ENCODE data around the gene ICE1.
"Not testable (repeated sequence)": the region's sequence is repeated elsewhere in the genome, so short reads cannot be mapped to it uniquely, and the experiment has no call there.

The ICE1 gene

DNA sequence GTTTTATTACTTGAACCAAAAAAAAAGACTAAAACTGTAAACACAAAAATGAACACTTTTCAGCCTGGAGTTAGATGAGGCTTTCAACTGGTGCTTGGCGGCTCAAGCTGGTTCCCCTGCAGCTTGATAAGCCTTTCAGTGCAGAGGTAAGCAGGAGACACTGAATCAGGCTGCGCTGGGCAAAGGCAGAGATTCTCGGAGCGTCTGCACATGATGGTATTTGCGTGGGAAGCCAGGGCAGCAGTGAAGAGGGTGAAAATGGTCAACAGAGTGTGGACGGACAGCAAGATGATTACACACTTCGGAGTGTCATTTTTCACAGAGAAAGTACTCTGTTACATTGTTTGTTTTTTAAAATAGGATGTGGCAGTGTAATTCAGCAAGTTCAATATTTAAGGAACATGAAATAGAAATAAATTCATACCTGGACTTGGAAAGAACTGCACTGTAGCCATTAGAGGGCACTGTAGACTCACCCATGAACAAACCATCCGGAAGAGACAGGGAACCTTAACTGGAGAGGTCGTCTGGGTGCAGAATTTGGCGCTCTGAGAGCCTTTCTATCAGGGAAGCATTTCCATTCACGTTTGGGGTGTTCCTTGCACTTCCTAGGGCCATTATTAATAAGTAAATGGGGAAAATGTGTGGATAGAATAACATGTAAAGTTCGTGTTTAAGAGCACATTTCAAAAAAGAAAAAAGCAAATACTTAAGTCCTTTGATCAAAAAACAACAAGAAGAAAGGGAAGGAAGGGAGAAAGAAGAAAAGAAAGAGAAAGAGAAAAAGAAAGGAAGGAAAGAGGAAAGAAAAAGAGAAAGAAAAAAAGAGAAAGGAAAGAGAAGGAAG lies 69.8 kb downstream of the ICE1 start:
- DNase-seq, result peak; percentile 54

DNA sequence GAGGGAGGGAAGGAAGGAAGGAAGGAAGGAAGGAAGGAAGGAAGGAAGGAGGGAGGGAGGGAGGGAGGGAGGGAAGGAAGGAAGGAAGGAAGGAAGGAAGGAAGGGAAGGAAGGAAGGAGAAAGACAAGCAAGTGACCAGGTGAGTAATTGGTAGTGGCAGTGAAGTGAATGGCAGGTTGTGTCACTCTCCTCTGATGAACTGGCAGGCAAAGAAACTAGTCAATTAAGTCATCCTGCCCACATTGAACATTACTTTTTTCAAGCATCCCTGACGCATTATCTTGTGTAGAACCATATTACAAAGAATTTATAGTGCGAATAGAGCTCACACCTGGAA lies 70.4 kb downstream of the ICE1 start:
- DNase-seq, result not testable (repeated sequence)

DNA sequence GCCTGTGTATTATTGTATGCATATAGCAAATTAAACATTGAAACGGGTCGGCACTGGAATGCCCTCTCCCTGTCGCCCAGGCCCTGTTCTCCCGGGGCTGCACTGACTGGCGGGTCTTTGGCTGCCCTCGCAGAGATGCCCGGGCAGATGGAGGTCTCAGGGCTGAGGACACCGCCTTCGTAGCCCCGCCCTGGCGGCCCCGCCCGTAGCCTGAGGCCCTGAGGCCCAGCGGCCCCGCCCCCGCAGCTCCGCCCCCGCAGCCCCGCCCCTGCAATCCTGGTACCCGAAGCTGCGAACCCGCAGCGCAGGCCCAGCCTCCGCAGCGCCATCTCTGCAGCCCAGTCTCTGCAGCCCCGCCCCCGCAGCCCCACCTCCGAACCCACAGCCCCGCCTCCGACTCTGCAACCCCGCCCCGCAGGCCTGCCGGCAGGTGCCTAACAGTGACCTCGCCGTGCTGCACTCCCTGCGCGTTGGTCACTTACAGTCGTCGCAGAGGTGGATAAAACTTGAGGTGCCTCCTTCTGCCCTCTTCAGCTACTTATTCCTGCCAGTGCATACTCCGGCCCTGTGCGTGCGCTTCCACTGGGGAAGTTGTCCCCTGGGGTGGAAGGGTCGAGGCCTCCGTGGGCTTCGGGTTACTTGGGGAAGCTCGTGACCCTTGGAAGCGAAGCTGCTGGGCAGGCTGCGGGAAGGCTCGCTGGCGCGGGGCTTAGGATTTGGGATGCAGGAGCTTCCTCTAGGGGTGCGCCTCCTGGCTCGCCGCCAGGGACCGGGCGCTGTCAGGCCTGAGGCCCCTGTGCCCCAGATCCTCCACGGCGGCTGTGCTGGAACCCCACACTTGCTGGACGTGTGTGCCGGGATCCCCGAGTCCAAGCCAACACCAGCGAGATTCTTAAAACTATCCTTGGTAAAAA lies 72.3 kb downstream of the ICE1 start:
- peak; percentile 61 for DNase-seq

DNA sequence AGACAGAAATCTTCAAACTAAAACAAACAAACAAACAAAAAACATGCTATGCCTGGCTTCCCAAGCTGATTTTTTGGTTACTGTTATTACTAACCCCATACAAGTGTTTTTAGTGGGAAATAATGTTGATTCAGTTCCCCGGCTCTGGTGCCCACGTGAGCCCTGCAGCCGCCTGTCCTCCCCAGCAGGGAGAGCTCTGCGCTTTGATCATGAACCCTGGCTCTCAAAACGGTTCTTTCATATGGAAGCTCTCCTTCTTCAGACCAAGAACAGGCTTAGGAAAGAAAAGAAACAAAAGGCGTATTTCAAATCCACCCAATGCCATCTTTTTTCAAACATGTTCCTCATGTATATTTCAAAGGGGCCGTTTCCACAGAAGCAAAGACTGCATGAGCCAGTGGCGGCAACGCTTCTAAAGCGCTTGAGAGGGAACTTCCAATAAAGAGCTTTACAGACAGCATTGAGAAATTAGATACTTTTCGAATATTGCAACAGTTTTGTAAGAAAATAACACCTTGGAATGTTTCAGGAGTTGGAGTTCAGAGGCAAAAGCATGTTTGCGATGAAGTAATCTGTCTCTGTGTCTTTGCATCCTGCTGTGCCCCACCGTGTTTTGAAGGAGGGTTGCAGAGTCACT lies 74.8 kb downstream of the ICE1 start:
- DNase-seq, result peak; percentile 59

DNA sequence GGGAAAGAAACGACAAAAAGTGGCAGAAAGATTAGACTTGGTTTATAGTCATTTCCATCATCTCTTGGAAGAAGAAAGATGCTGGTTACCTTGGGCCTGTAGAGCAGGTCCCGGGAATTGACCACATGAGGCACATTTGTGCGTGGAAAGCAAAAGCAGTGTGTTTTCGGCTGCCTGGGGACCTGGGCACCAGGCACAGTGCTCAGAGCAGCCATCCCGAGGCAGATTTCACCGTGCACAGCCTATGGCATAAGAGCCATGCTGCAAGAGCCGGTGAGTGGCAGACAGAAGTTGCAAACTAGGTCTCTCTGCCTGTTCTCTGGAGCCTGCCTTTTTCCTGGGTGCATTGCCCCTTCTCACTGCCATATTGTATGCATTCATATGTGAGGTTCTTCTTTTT lies 77.0 kb downstream of the ICE1 start:
- no peak for DNase-seq

DNA sequence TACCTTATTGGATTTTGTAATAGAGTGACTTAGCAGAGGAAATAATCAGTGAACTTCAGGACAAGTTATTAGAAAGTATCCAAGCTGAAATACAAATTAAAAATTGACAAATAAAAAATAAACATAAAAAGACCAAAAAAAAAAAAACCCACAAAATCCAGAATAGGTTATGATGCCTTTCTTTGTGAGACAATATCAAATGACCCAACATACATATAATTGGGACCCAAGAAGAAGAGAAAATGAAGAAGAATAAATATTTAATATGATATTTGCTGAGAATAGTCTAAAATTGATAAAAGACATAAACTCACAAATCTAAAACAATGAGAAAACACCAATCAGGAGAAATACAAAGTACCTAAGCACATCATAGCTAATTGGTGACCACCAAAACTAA lies 81.8 kb downstream of the ICE1 start:
- DNase-seq, result no peak

DNA sequence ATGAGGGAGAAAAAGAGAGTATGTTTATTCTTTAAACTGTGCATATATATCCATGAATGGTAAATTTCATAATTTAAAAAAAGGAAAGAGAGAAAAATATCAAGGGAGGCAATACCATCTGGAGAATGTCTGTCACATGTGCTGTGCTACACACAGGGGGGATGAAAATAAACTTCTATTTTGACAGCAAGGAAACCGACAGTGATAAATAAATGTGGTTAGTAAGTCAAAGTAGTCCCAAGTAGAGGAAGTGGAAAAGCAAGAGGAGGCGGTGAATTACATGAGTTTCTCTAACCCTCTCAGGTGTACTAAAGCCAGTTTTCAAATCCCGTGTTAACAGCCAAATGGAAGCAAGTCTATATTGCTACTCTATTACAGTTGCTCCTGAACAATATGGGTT lies 83.3 kb downstream of the ICE1 start:
- no peak for DNase-seq

DNA sequence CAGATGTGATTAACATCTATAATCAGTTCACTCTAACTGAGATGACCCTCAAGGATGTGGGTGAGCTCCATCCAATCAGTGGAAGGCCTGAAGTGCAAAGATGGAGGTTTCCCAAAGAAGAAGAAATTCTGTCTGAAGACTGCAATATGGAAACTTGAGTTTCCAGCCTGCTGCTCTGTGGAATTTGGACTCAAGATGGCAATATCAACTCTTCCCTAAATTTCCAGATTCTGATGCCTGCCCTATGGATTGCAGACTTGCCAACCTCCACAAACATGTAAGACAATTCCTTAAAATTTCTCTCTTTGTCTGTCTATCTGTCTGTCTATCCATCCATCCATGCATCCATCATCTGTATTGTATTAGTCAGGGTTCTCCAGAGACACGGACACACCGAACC lies 85.9 kb downstream of the ICE1 start:
- no peak for DNase-seq

DNA sequence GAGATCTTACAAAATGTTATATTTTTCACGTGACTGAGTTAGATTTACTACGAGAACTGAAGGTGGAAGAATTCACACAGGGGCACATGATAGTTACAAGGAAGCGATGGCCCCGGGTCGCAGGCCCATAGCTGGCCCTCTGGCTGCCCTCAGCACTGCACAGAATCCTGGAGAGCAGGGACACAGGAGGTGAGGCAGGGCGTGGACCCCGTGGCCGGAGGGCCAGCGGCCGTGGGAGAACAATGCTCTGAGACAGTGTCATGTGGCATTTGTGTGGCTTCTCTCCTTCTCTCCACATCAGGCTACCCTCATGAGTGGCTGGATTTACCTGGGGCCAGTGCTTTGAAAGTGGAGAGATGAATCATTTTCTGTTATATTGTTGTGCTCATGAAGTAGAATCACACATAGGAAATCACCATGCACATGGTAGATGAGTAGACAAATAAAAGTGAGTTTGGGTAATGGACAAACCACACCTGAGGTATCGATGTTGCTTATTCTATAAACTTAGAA lies 89.5 kb downstream of the ICE1 start:
- no peak for DNase-seq

DNA sequence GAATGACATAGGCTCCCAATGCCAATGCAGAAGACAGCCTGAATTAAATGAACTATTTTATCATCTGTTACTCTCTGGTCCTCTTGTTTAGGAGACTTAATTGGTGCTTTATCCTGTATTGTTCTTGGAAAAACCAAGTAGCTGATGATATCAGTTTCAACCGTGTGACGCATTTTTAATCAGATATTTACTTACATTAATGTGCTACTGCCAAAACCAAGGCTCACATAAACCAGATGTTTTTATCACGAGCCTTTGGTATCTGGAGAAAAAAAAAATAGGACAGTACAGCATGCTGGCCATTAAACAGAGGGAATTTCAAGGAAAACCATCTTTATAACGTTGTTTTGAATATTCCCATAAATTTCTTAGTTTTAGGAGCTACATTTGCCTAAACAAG lies 90.1 kb downstream of the ICE1 start:
- no peak for DNase-seq

DNA sequence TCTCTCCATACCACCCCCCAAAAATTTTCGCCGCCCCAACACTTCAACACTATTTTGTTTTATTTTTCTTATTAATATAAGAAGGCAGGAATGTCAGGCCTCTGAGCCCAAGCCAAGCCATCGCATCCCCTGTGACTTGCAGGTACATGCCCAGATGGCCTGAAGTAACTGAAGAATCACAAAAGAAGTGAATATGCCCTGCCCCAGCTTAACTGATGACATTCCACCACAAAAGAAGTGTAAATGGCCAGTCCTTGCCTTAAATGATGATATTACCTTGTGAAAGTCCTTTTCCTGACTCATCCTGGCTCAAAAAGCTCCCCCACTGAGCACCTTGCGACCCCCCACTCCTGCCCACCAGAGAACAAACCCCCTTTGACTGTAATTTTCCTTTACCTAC lies 98.1 kb downstream of the ICE1 start:
- DNase-seq, result not testable (repeated sequence)

DNA sequence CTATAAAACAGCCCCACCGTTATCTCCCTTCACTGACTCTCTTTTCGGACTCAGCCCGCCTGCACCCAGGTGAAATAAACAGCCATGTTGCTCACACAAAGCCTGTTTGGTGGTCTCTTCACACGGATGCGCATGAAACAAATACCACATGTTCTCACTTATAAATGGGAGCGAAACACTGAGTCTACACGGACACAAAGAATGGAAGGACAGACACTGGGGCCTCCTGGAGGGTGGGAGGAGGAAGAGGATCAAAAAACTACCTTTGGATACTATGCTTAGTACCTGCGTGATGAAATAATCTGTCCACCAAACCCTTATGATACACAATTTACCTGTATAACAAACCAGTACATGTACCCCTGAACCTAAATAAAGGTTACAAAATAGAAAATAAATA lies 98.6 kb downstream of the ICE1 start:
- DNase-seq, result no peak

DNA sequence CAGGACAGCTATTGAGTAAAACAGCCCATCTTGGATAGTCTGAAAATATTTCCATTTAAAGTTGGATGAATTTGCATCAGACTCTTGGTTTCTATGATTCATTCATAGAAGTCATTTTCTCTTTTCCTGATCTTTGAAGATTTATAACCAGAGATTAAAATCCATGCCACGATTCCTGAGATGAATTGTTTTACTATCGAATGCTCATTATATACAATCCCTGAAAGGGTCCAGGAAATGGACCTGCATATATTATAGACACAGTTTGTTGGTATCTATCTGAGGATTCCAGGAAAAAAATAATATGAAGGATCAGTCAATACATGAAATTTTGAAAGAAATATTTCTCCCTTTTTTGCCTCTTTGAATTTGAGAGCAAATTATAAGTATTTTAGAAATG lies 99.0 kb downstream of the ICE1 start:
- no peak for DNase-seq

DNA sequence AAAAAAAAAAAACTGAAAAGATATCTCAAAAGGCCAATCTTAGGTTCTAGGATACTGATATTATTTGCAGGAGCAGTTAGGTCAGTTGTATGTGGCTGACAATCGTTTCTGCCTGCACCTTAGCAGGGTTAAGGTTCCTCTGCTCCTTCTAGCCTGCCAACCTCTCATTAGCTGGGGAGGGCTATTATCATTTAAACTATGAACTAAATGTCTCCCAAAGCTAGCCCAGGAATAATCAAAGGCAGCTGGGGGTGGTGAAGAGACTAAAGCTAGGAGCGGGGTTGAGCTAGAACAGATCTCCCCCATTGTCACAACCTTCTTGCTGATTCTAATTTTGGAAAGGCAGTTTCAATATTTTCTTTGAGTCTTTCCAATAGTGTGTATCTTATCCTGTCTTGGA lies 99.9 kb downstream of the ICE1 start:
- DNase-seq, result no peak

DNA sequence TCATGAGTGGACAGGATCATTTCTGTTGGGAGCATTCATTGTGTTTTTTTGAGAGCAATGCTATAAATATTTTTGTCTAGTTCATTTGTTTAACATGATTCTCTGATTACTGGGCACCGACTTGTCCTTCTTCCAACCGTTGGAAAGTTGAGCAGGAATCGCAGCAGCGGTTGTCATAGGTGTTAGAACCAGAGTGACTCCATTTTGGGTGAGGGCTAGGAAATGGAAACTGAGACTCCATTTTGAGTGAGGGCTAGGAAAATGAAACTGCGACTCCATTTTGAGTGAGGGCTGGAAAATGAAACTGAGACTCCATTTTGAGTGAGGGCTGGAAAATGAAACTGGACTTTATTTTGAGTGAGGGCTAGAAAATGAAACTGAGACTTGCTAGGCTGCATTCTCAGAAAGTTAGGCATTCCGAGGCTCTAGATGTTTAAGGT lies 100.6 kb downstream of the ICE1 start:
- no peak for DNase-seq

DNA sequence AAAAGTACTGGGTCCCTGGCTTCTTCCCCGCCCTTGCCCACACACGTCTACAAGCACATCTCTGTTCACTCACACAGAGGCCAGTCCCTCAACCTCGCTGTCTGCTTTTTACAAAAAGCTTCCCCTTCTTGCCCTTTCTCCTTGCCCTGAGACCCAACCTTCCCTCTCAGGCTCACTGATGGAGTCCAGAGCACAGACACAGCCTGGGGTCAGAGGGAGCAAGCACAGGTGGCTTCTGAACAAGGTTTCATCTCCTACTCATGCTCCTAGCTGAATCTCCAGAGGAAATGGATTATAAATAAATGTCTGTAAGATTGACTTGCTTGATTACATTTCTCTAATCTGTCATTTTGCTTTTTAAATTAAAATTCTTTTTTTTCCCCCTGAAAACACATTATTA lies 101.8 kb downstream of the ICE1 start:
- no peak for DNase-seq

DNA sequence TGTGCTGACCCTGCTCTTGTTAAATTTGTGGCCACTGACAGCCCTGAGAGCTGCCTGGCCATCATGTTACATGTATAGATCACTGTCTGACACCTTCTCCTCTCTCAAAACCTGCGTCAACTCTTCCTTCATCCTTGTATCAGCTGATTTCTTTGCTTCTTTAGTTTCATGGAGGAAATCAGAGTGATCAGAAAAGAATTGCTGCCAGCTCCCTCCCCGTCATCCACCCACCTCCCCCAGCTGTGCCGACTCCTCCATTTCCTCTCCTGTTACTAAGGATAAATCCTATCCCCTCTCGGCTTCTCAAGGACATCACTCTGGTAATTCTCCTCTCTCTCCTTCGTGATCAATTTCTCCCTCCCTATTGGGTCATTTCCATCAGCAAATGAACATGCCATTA lies 108.9 kb downstream of the ICE1 start:
- DNase-seq, result no peak

DNA sequence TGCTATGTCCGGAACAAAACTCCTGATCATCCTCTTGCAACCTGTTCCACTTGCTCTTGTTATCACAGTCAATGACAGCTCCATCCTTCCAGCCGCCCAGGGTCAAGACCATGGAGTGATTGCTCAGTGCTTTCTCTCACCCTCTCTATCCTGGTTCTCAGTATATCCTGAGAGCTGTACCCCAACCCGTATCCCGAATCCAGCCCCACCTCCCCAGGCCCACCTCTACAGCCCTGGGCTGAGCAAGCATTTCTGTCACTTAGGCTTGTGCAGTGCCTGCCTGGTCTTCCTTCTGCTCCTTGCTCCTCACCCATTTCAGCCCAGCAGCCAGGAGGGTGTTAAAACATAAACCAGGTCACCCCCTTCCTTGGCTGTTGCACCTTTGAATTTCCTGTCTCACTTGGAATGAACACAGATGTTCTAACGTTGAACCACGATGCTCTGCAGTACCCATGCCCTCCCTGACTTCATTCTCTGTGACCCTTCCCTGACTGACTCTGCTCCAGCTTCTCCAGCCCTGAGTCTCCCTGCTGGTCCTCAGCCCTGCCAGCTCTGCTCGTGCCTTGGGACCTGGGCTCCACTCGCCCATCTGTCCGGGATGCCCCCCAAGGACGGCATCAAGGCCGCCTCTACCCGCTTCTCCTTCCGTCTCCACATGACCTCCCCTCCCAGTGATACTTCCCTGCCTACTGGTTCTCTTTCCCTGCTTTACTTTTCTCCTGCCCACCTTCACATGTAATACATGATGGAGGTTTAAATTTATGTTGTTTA lies 110.0 kb downstream of the ICE1 start:
- no peak for DNase-seq

DNA sequence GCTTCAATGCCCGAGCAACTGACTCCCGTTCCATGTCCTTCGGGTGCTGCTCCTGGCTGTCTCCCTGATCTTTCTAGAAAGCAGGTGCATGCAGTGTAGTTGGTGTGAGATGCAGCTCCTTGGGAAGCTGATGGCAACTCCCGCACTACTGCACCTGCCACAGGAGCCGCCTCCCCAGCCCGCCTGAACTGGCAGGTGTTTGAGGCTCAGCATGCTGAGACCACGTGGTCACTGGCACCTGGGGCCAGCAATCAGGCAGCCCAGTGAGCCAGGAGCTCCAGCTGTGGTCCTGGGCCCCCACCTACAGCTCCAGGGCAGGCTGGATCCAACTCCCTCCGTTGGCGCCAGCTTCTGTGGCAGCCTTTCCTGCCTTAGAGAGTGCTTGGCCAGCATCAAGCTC lies 111.5 kb downstream of the ICE1 start:
- DNase-seq, result no peak

DNA sequence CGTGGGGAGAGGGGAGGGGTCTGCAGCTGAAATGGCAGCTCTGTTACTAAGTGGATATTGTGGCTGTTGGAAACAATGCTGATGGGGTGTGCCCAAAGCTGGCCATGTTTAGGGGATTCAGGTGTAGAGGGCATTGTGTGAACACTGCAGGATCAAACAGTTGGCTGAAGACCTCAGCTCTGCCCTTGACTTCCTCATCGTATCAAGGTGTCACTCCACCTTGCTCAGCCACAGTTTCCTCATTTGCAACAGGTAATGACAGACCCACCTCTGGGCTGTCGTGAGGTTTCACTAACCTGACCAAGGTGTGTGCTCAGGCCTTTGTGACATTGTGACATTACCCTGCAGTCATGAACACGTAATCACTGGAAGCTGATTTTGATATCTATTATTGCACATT lies 111.9 kb downstream of the ICE1 start:
- DNase-seq, result no peak

DNA sequence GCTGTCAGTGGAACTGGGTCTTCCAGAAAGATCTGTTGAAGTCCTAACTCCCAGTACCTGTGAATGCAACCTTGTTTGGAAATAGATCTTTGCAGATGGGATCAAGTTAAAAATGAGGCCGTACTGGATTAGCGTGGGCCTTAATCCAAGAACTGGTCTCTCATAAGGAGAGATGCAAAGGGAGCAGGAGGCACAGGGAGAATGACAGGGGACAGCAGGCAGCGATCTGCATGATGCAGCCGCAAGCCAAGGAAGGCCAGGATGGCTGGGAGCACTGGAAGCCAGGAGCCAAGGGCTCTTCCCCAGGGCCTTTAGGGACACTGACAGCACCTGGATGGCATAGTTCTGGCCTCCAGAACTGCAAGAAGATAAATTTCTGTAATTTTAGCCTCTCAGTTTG lies 114.4 kb downstream of the ICE1 start:
- no peak for DNase-seq

DNA sequence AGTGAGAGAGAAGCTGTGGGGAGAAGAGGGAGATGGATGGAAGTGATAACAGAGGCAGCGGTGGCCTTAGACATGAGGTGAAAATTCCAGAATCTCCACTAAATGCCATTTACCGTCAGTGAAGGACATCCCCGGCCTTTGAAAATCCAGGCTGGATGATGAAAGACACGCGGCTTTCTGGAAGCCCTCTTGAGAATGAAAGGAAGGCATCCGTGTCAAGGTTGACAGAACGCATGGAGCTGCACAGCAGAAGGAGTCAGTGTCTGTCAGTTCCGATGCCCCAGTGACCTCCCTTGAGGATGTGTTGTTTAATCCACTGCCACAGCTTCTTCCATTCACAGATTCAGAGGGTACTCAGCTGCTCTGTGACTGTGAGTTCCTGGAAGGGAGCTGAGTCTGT lies 114.9 kb downstream of the ICE1 start:
- DNase-seq, result no peak

DNA sequence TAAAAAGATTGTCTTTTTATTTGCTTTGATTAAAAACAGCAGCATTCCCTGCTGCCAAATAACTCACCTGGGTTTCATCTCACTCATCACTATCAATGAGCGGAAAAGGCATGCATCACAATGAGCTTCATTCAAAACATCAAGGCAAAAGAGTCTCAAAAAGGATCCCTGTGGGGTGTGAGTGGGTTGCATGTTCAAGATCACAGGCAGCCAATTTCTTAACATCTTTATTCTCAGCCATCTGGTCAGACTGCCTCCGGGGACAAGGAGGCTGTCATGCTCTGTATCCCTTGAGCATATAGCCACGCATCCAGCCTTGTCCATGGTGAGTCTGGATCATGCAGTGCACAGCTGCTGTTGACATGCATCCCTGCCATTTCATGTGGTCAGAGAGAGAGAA lies 117.1 kb downstream of the ICE1 start:
- no peak for DNase-seq

Data from right forelimb (tissue), 1 donor.